HG03060 (cell line): ENCODE measurements around the gene MAGI2.

Source experiments
- ATAC-seq: cut with Tn5 transposase; IDR thresholded peaks from one replicate; pipeline ENCODE4 v1.9.1; 2021; ENCODE audit warnings: low read depth, moderate number of reproducible peaks; ENCODE audit not compliant: unreplicated experiment

Gene MAGI2

GRCh38 chr7:79398138-79398749, 55.2 kb downstream of the MAGI2 start:
- ATAC-seq, result no peak

GRCh38 chr7:79386688-79387422, 66.6 kb downstream of the MAGI2 start:
- no peak for ATAC-seq

- ATAC-seq, result no peak
Measured at GRCh38 chr7:79381921-79382320, 71.5 kb downstream of the MAGI2 start.

GRCh38 chr7:79377097-79377496, 76.4 kb downstream of the MAGI2 start:
- ATAC-seq, result no peak

GRCh38 chr7:79376299-79377025, 77.0 kb downstream of the MAGI2 start:
- ATAC-seq, result no peak

GRCh38 chr7:79361214-79361613, 92.3 kb downstream of the MAGI2 start:
- no peak for ATAC-seq

- ATAC-seq, result no peak
Measured at GRCh38 chr7:79359827-79360226, 93.6 kb downstream of the MAGI2 start.

- ATAC-seq, result no peak
Measured at GRCh38 chr7:79357101-79357500, 96.4 kb downstream of the MAGI2 start.

GRCh38 chr7:79353720-79354468, 99.6 kb downstream of the MAGI2 start:
- no peak for ATAC-seq

GRCh38 chr7:79352323-79352722, 101.1 kb downstream of the MAGI2 start:
- no peak for ATAC-seq

GRCh38 chr7:79347351-79347750, 106.1 kb downstream of the MAGI2 start:
- ATAC-seq, result no peak

- no peak for ATAC-seq
Measured at GRCh38 chr7:79341902-79342301, 111.6 kb downstream of the MAGI2 start.

GRCh38 chr7:79340212-79340611, 113.3 kb downstream of the MAGI2 start:
- no peak for ATAC-seq

- ATAC-seq, result no peak
Measured at GRCh38 chr7:79339208-79339925, 114.1 kb downstream of the MAGI2 start.

GRCh38 chr7:79337717-79338116, 115.8 kb downstream of the MAGI2 start:
- no peak for ATAC-seq

GRCh38 chr7:79334841-79335240, 118.6 kb downstream of the MAGI2 start:
- no peak for ATAC-seq

GRCh38 chr7:79334334-79334733, 119.1 kb downstream of the MAGI2 start:
- no peak for ATAC-seq

- ATAC-seq, result no peak
Measured at GRCh38 chr7:79332091-79332490, 121.4 kb downstream of the MAGI2 start.

GRCh38 chr7:79329464-79329863, 124.0 kb downstream of the MAGI2 start:
- ATAC-seq, result no peak

GRCh38 chr7:79320741-79321473, 132.6 kb downstream of the MAGI2 start:
- ATAC-seq, result no peak
